ENCODE measurements around the gene LONRF2. TPM values are rescaled to one million over a fixed set of nuclear protein-coding genes. Genes with fewer than 3 reads are reported as not detected.

The LONRF2 gene
- polyA plus RNA-seq, 3 donors: 2.5 to 4.6 (median 2.8) TPM

DNA sequence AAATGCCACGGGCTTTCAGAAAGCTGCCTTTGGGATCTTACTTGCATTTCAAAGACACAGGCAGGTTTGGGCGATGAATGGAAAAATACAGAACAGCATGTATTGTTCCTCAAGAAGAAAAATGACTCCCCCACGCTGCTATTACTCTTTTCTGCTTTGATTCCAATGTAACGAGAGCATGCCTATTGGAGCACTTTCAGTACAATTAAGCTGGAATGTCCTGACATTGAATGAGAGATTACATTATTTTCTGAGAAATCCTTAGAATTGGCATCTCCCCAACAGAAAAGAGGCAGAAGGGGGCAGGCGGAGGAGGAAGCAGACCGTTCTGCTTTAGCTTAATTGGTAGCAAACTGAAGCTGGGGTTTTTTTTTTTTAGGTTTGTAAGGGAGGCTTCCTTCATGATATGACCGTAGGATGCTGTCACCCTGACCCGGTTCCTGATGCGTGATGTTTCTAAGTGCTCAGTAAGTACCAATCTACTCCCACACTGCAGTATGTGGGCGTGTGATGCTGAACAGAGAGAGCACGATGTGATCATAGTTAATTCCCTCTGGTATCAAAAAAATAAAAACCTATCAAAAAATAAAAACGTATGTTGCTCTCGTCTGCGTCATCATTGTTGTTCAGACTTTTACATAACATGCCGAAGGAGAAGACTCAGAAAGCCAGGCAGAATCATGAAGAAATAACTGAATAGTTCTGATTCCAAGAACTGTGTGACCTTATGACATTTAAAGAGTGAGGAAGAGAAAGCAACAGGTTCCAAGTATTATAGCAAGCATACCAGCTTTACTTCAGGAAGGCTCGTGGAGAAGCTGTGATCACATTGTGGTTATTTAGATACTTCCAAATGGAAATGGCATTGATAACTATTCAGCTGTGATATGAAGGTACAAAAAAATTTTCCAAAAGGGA lies 40.5 kb downstream of the LONRF2 start:
- DNase-seq (ENCODE audit: extremely low read depth in 1 of 11, low read depth in 9 of 11, low spot score in 4 of 11): peak in 2 of 11 donors; percentile 9 to 16

DNA sequence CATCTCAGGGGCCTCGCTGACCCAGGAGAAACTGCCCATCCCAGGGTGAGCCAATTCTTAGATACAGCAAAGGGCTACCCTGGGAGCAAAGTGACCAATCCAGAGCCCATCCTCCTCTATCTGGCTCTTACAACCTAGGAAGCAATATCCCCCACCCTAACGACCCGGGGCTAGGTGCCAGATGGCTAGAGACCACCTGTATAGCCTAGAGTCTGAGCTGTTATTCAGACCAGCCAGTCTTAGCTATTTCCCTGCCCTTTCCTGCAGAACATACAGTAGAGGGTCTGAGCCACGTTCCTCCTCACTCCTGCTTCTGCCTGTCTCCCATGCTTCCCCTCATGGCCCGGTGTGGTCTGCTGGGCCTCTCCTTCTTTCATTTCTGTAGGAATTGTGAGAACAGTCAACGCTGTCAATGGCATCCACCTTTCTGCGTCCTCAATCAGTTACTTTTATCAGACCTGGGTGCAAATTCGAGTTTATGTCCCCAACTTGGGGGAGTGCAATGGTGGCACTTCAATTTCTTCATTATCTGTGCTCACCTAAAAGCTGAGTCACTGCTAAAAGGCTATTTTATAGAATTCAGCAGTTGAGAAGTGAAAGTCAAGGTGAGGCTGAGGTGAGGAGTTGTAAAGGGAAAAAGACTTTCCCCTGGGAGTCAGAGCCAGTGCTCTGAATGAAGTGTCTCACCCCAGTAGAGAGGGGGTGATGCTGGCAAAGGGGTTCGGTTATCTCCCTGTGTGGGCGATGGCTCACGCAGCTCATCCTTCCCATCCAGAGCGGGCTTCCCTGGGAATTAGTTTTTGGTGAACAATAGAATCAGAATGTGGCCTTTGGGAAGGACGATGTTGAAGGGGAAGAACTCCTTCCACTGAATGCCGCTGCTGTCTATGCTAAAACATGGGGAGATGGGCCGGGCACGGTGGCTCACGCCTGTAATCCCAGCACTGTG lies 42.4 kb downstream of the LONRF2 start:
- DNase-seq (ENCODE audit: extremely low read depth in 1 of 11, low read depth in 9 of 11, low spot score in 4 of 11): no peak

DNA sequence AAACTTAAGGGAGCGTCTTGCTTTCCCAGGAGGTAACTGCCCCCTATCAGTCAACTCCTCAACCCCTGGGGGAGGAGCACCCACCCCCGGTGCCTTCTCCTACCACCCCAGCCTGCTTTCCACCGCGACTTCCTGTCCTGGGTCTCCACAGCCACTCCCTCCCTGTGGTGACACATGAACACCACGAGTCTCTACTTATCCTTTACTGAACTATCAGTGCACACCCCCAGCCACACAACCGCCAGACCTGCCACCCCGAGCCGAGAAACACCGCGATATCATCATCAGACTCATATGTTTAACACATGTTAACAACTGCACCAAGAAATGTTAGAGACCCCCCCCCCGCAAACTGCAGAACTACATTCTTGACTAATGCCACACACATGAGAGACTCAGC lies 43.3 kb downstream of the LONRF2 start:
- no peak for DNase-seq (ENCODE audit: extremely low read depth in 1 of 11, low read depth in 9 of 11, low spot score in 4 of 11)

DNA sequence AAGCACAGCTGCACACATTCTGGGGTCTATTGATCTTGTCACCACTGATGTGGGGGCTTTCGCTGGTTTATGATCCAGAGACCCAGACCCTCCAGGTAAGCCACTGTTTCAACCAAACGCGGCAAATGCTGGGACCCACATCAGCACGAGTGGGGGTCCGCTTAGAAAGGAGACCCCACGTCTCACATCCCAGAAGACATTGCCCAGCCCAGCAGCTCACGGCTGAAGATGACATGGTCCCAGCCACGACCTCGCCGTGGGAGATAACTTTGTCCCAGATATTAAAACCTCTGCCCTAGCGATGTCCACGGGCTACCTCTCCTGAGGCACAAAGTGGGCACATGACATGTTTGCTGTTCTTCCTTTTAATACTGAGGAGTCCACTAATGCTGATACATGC lies 43.8 kb downstream of the LONRF2 start:
- DNase-seq (ENCODE audit: extremely low read depth in 1 of 11, low read depth in 9 of 11, low spot score in 4 of 11): no peak

DNA sequence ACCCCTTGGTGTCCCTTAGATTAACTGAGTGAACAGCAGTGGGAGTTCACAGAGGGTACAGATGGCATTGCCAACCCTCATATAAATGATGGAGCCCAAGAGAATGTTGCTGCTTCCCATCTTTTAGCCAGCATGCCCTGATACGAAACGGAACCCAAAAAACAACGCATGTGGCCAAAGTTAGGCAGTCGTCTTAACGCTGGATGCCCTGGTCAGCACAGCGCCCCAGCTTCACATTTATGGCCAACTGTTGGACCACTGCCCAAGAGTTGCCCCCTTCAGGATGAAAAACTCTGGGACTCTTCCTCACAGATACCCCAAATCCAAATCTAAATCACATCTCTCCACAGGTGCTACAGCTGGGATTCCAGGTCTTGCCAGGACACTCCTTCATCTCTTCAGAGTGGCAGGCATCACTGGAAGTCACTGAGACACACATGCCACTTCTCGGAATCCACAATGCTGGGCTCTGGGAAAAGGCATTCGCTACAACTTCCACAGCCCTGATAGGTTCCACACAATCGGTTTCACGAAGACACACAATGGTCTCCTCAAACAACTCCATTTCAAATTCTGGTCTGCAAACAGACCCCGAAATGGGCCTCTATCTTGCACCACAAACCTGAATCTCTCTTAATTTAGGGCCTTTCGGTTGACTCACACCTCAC lies 44.6 kb downstream of the LONRF2 start:
- DNase-seq (ENCODE audit: extremely low read depth in 1 of 11, low read depth in 9 of 11, low spot score in 4 of 11): no peak

DNA sequence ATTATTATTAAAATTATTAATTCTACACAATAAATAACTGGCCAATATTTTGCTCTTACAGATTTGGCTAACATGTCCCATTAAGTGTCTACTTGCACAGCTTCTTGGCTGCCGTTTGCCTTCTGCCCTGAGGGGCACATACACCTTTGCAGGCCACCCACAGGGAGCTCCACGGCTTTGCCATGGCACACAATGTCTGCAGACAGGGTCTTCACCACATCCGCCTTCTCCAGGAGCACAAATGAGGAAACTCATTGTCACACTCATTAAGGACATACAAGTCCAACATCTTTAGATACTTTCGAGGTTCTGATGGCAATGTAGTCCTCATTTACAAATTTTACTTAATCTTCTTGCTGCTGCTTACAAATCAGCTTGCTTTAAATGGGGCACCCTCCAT lies 45.6 kb downstream of the LONRF2 start:
- no peak for DNase-seq (ENCODE audit: extremely low read depth in 1 of 11, low read depth in 9 of 11, low spot score in 4 of 11)

DNA sequence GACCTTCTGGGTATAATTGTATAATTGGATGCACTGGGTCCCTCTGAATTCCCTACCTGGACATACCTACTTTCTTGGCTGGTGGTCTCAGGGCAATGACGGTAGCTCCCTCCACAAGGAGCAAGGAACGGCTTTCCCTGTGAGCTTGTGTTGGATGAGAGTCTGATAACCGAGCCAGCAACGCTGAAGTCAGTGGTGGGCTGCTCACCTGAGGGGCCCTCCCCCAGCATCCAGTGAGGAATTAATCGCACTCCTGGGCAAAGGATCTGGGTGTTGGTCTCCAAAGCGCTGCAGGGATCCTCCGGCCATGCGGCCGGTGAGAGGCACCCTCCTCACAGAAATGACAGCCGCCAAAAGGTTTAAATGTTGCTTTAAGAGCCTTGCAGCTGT lies 47.1 kb downstream of the LONRF2 start:
- no peak for DNase-seq (ENCODE audit: extremely low read depth in 1 of 11, low read depth in 9 of 11, low spot score in 4 of 11)

DNA sequence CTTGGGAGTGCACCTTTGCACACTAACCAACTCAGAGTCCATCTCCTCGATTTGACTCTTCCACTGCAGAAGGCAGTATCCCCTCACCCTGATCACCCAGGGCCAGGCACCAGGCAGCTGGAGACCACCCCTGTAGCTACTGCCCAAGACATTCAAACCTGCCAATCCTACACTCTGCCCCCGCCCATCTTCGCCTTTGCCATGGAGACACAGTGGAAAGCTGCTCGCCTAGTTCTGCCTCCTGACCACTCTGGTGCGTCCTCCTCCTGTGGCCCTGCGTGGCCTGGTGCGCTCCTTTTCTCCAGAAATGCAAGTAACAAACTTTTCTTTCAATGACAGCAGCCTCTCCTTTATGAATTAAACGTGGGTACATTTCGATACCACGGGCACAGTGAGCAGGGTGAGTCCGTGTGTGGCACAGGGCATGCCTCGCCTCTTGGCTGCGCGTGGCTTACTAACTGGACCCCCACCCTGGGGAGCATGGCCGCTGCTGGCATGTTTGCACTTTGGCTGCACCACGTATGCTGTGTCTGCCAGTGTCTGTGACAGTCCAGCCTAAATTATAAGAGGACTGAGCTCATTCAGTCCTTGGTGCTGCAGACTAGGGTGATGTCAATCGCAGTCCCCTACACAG lies 47.6 kb downstream of the LONRF2 start:
- no peak for DNase-seq (ENCODE audit: extremely low read depth in 1 of 11, low read depth in 9 of 11, low spot score in 4 of 11)

DNA sequence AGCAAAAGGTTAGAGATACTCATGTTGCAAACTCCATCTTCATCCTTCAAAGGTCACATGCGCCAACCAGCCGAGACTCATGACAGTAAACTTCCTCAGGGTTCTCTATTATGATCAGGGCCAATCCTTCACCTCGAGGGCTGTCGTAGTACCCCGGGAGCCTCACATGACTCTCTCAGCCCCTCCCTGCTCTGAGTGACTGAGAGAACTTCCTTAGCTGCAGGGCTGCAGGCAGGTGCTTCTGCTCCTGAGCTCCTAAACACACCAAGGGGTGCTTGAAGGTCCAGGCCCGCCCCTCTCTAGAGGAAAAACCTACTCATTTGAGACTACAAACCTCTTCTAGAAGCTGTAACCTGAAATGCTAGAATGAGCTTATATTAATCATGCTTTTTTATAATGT lies 48.2 kb downstream of the LONRF2 start:
- no peak for DNase-seq (ENCODE audit: extremely low read depth in 1 of 11, low read depth in 9 of 11, low spot score in 4 of 11)

DNA sequence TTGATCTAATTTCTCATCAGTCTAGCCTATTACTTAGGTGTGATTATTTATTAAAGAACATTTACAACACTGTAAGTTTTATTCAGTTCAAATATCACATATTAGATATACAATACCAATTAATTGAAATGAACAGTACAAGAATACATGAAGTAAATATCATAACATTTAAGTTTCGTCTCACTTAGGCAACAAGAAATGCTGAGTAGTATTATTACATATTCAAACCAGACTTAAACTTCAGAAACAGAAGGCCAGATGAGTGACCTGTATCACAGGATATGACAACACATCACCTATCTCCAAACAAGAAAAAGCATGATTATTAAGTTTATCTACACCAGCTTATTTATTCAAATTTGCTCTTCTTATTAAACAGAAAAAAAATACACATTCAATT lies 48.9 kb downstream of the LONRF2 start:
- no peak for DNase-seq (ENCODE audit: extremely low read depth in 1 of 11, low read depth in 9 of 11, low spot score in 4 of 11)

DNA sequence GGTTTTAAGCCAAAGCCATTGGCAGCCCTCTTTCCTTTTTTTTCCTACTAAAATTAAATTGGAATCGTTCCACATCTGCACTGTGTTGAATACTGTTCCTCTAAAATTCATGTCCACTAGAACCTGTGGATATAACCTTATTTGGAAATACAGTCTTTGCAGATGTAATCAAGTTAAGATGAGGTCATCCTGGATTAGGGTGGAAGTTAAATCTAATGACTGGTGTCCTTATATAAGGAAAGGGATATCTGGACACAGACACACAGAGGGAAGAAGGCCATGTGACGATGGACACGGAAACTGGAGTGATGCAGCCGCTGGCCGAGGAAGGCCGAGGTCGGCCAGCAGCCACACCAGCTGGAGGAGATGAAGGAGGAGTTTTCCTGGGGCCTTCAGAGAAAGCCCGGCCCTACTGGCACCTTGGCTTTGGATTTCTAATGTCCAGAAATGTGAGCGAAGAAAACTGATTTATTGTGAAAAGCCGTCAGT lies 49.4 kb downstream of the LONRF2 start:
- DNase-seq (ENCODE audit: extremely low read depth in 1 of 11, low read depth in 9 of 11, low spot score in 4 of 11): no peak

DNA sequence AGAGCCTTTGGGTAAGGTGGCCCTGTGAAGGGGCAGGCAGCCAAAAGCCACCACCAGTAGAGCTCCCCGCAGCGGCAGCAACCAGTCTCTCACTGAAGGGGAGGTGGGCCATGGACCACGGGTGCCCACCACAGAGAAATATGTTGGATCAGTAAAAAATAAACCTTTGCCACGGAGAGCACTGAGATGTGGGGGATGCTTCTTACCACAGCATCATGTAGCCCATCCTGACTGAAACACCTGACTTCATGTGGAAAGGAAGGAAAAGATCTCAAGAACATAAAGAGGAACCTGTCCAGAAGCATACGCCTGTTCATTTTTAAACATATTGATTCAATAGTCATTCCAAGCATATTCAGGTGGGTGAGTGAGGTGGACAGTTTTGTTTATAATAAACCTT lies 51.1 kb downstream of the LONRF2 start:
- DNase-seq (ENCODE audit: extremely low read depth in 1 of 11, low read depth in 9 of 11, low spot score in 4 of 11): no peak

DNA sequence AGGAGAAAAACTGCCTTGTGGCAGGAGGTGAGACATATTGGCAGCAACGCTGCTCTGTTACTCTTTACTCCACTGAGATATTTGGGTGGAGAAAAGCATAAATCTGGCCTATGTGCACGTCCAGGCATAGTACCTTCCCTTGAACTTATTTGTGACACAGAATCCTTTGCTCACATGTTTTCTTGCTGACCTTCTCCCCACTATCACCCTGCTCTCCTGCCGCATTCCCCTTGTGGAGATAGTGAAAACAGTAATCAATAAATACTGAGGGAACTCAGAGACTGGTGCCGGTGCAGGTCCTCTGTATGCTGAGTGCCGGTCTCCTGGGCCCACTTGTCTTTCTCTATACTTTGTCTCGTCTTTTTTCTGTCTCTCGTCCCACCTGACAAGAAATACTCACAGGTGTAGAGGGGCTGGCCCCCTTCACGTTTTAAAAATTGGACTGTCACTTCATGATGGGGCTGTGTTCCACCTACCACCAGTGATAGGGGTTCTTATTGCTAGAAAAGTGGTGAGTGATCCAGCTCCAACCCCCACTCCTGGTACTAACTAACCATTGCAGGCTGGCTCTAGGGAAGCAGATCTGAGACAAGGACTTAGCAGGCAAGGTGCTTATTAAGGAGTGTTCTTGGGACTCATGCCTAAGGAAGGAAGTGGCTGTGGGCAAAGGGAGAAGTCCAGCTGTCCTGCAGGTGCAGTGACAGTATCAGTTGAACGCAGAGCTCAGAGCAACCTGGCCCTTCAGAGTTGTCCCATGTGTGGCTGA lies 51.7 kb downstream of the LONRF2 start:
- DNase-seq (ENCODE audit: extremely low read depth in 1 of 11, low read depth in 9 of 11, low spot score in 4 of 11): no peak

DNA sequence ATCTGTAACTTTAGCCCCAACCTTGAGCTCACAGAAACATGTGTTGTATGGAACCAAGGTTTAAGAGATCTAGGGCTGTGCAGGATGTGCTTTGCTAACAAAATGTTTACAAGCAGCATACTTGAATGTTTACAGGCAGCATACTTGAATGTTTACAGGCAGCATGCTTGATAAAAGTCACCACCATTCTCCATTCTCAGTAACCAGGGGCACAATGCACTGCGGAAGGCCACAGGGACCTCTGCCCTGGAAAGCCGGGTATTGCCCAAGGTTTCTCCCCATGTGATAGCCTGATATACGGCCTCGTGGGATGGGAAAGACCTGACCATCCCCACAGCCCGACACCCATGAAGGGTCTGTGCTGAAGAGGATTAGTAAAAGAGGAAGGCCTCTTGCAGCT lies 52.4 kb downstream of the LONRF2 start:
- DNase-seq (ENCODE audit: extremely low read depth in 1 of 11, low read depth in 9 of 11, low spot score in 4 of 11): no peak

DNA sequence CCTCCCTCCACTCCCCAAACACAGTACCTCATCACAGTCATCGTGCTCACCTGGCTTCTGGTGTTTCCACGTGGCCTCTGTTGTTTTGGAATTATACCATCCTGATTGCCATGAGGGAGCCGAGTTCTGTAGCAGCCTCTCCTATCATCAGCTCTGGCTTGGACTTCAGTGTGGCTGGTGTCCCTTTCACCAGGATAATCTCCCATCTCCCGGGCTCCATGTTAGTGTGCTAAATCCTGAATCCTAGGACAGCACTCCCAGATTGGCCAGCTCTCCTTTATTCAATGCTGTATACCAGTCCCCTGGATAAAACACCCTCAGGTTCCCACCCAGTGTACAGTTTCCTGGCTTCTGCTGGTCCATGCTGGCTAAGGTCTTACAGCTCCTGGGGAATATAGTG lies 53.3 kb downstream of the LONRF2 start:
- DNase-seq (ENCODE audit: extremely low read depth in 1 of 11, low read depth in 9 of 11, low spot score in 4 of 11): no peak

DNA sequence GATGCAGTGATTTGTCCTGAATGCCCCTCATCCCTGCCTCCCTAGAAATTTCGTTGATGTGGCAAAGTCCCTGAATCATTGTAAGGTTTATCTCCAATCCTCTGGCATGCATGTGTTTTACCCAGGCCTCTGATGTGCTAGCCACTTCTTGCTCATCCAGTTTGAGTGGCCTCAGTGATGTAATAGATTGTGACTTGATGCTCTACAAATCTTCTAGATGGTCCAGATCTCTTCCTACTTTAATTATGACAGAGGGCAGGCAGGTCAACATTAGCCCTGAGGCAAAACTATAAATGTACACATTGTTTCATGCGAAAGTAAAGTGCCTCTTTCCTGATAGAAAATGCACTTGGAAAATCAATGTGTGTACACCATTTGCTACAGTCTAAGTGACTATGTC lies 54.5 kb downstream of the LONRF2 start:
- DNase-seq (ENCODE audit: extremely low read depth in 1 of 11, low read depth in 9 of 11, low spot score in 4 of 11): no peak

DNA sequence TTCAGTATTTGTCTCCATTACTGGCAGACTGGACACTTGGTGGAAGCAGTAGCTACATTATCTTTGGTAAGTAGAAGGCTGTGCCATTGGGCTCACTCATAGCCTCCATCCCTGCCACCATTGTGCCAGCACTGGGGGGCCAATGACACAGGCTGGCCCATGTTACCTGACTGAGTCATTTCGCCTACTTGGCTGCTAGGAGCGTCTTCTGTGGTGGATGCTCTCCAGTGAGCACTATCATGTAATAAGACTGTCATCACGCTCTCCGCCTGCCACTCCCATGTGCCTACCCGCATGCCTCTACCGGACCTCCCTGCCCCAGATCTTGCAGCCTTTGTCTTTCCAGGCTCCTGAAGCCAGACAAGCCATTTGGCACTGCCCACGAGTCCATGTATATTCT lies 56.2 kb downstream of the LONRF2 start:
- DNase-seq (ENCODE audit: extremely low read depth in 1 of 11, low read depth in 9 of 11, low spot score in 4 of 11): no peak

DNA sequence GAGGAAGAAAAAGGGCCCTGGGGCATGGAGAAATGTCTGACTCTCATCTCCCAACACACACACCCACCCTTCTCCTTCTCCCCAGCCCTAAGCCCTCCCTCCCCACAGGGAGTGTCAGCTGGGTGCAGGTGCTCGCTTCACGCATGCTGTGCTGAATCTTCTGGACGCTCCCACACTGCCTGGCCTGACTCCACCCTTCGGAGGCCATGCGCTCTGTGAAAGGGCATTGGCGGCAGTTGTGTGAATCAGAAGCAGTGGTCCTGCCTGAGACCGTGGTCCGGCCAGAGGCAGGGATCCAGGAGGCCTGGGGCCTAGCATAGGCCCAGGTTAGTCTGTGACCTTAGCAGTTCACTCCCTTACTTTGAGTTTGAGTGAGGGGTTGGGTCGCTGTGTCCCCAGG lies 57.1 kb downstream of the LONRF2 start:
- no peak for DNase-seq (ENCODE audit: extremely low read depth in 1 of 11, low read depth in 9 of 11, low spot score in 4 of 11)

All from renal cortex interstitium (tissue), 11 donors.